IMR-90 (cell line): Measurements from ENCODE around the gene FRMD3. TPM values are rescaled to one million over a fixed set of nuclear protein-coding genes. Genes with fewer than 3 reads are reported as not detected.

Experiments used
- ATAC-seq: fragments of 200-7000 bp; cut with Tn5 transposase; 2 replicates; pipeline ENCODE4 v1.9.1; 2020; ENCODE audit warnings: low read depth, mild to moderate bottlenecking, moderate library complexity
- BruUV-seq: library from RNA; stranded (reverse); fragments of 400-500 nt; replicated peaks from 2 replicates; lab custom pipeline; 2021; lab: Mats Ljungman, UMichigan
- CTCF ChIA-PET: fragments of 300-600 bp; formaldehyde crosslinking; extraction: SDS; loops from one replicate; lab custom pipeline; 2021; ENCODE audit warnings: antibody characterized with exemption; lab: Yijun Ruan, JAX
- POLR2A ChIA-PET: fragments of 300-600 bp; sonication (Branson Sonifier 250); formaldehyde crosslinking; loops from one replicate; lab custom pipeline; 2022; ENCODE audit warnings: antibody characterized with exemption; ENCODE audit not compliant: unreplicated experiment; lab: Charles Lee
- DNase-seq: peaks from one replicate; pipeline ENCODE4 v3.0.0; 2013
- H2AFZ ChIP-seq: replicated peaks from 2 replicates; pipeline ENCODE3; 2013; ENCODE audit warnings: low read length, mild to moderate bottlenecking; ENCODE audit not compliant: poor library complexity
- H2AK5ac ChIP-seq: 2 replicates; pipeline ENCODE4 v1.6.1; 2013; ENCODE audit warnings: low read depth, low read length, inconsistent platforms
- H2AK9ac ChIP-seq: replicated peaks from 2 replicates; pipeline ENCODE3; 2013; ENCODE audit warnings: mild to moderate bottlenecking, low read depth, low read length, moderate library complexity; ENCODE audit not compliant: poor library complexity
- H2BK120ac ChIP-seq: 2 replicates; pipeline ENCODE4 v1.6.1; 2013; ENCODE audit warnings: low read depth, low read length, inconsistent platforms
- H2BK15ac ChIP-seq: 3 replicates; pipeline ENCODE4 v1.6.1; 2013; ENCODE audit warnings: low read depth, low read length, inconsistent platforms
- H2BK20ac ChIP-seq: 2 replicates; pipeline ENCODE4 v1.6.1; 2013; ENCODE audit warnings: low read depth, mild to moderate bottlenecking, inconsistent platforms, low read length, moderate library complexity
- H2BK5ac ChIP-seq: 2 replicates; pipeline ENCODE4 v1.6.1; 2013; ENCODE audit warnings: mild to moderate bottlenecking, low read depth, low read length, inconsistent platforms; ENCODE audit not compliant: poor library complexity, severe bottlenecking
- H3K14ac ChIP-seq: replicated peaks from 2 replicates; pipeline ENCODE4 v1.6.1; 2013; ENCODE audit warnings: low read depth, low read length, inconsistent platforms
- H3K18ac ChIP-seq: 2 replicates; pipeline ENCODE4 v1.6.1; 2013; ENCODE audit warnings: low read depth, low read length, control low read depth
- H3K23ac ChIP-seq: 2 replicates; pipeline ENCODE4 v1.6.1; 2013; ENCODE audit warnings: low read depth, low read length, inconsistent platforms
- H3K27ac ChIP-seq: 2 replicates; pipeline ENCODE4 v1.5.1; 2013; ENCODE audit warnings: mild to moderate bottlenecking, control low read depth, low read length; ENCODE audit not compliant: insufficient read depth
- H3K27me3 ChIP-seq: 2 replicates; pipeline ENCODE4 v1.6.1; 2013; ENCODE audit warnings: low read length; ENCODE audit not compliant: control insufficient read depth, insufficient read depth
- H3K36me3 ChIP-seq: 2 replicates; pipeline ENCODE4 v1.6.1; 2013; ENCODE audit warnings: low read length, mixed read lengths; ENCODE audit not compliant: control insufficient read depth, insufficient read depth
- H3K4ac ChIP-seq: 2 replicates; pipeline ENCODE4 v1.6.1; 2013; ENCODE audit warnings: low read depth, low read length, inconsistent platforms
- H3K4me1 ChIP-seq: 2 replicates; pipeline ENCODE4 v1.6.1; 2013; ENCODE audit warnings: low read length, mixed read lengths; ENCODE audit not compliant: control insufficient read depth, insufficient read depth
- H3K4me2 ChIP-seq: 2 replicates; pipeline ENCODE4 v1.6.1; 2013; ENCODE audit warnings: low read depth, mild to moderate bottlenecking, control low read depth, low read length, moderate library complexity
- H3K4me3 ChIP-seq: 2 replicates; pipeline ENCODE4 v1.5.1; 2013; ENCODE audit warnings: low read depth, mild to moderate bottlenecking, control low read depth, low read length, moderate library complexity; ENCODE audit not compliant: insufficient read depth
- H3K56ac ChIP-seq: 2 replicates; pipeline ENCODE4 v1.6.1; 2013; ENCODE audit warnings: low read length, inconsistent platforms; ENCODE audit not compliant: insufficient read depth; ENCODE audit errors: extremely low read depth
- H3K79me1 ChIP-seq, 2 experiments: 2 replicates each; pipeline ENCODE4 v1.6.1; 2013; ENCODE audit warnings: low read length in 2 of 2, inconsistent platforms in 1 of 2, low read depth in 1 of 2
- H3K9ac ChIP-seq: 2 replicates; pipeline ENCODE4 v1.6.1; 2013; ENCODE audit warnings: low read depth, low read length, control low read depth
- H3K9me1 ChIP-seq: 2 replicates; pipeline ENCODE4 v1.6.1; 2013; ENCODE audit warnings: low read length, inconsistent platforms; ENCODE audit not compliant: insufficient read depth
- H3K9me3 ChIP-seq: 2 replicates; pipeline ENCODE4 v1.6.1; 2013; ENCODE audit warnings: low read length; ENCODE audit not compliant: control insufficient read depth, insufficient read depth
- H4K20me1 ChIP-seq: 2 replicates; pipeline ENCODE4 v1.6.1; 2013; ENCODE audit warnings: low read length, inconsistent platforms; ENCODE audit not compliant: insufficient read depth
- H4K5ac ChIP-seq: 2 replicates; pipeline ENCODE4 v1.6.1; 2013; ENCODE audit warnings: mild to moderate bottlenecking, low read depth, low read length, control low read depth
- H4K8ac ChIP-seq, 2 experiments: 2 replicates each; pipeline ENCODE4 v1.6.1; 2013; ENCODE audit warnings: low read depth in 2 of 2, low read length in 2 of 2, control low read depth in 1 of 2, inconsistent platforms in 1 of 2
- H4K91ac ChIP-seq: 2 replicates; pipeline ENCODE4 v1.6.1; 2013; ENCODE audit warnings: low read depth, low read length, inconsistent platforms; ENCODE audit not compliant: insufficient read depth
- FOS ChIP-seq: fragments of 150-350 bp; IDR thresholded peaks from 2 replicates; pipeline ENCODE4 v1.6.1; 2016; ENCODE audit warnings: low read depth, low read length
- MAFK ChIP-seq: IDR thresholded peaks from 2 replicates; pipeline ENCODE4 v1.6.1; 2012; ENCODE audit warnings: low read depth, low read length, improper control_type of control experiment
- MXI1 ChIP-seq: IDR thresholded peaks from 2 replicates; pipeline ENCODE4 v1.6.1; 2012; ENCODE audit warnings: low read depth, mild to moderate bottlenecking, low read length, moderate library complexity, borderline replicate concordance
- NFE2L2 ChIP-seq: fragments of 150-350 bp; IDR thresholded peaks from 2 replicates; pipeline ENCODE4 v1.6.1; 2016; ENCODE audit warnings: low read depth, mild to moderate bottlenecking, low read length
- POLR2A ChIP-seq: IDR thresholded peaks from 2 replicates; pipeline ENCODE4 v1.6.1; 2012; ENCODE audit warnings: mild to moderate bottlenecking, low read depth, low read length
- RAD21 ChIP-seq: IDR thresholded peaks from 2 replicates; pipeline ENCODE4 v1.6.1; 2012; ENCODE audit warnings: low read length, improper control_type of control experiment
- RCOR1 ChIP-seq: IDR thresholded peaks from 2 replicates; pipeline ENCODE4 v1.6.1; 2012; ENCODE audit warnings: mild to moderate bottlenecking, low read length, improper control_type of control experiment; ENCODE audit not compliant: insufficient replicate concordance
- RFX5 ChIP-seq: IDR thresholded peaks from 2 replicates; pipeline ENCODE4 v1.8.0; 2012; ENCODE audit warnings: low read depth, mild to moderate bottlenecking, low read length, moderate library complexity
- SMC3 ChIP-seq: fragments of 150-350 bp; IDR thresholded peaks from 2 replicates; pipeline ENCODE4 v1.6.1; 2016; ENCODE audit warnings: low read depth, mild to moderate bottlenecking, antibody characterized with exemption, low read length, moderate library complexity
- WGBS, 2 experiments: methylation state at CpG; one replicate each; pipeline versions ENCODE4 v1.1.5 to v1.1.7; 2013; ENCODE audit warnings: missing lambda C conversion rate in 2 of 2; ENCODE audit not compliant: insufficient read length in 1 of 2; ENCODE audit errors: extremely low coverage in 2 of 2; 5-methylcytosine and 5-hydroxymethylcytosine counted together
- dilution Hi-C: fragments of 300-500 bp; cut with HindIII; formaldehyde crosslinking; loops from one replicate; pipeline ENCODE4 v1.14.3; 2018; ENCODE audit warnings: low sequenced_read_pairs; ENCODE audit not compliant: unreplicated experiment
- in situ Hi-C: fragments of 300-500 bp; cut with MboI; formaldehyde crosslinking; loops from 3 replicates; pipeline ENCODE4 v1.14.3; 2019; ENCODE audit warnings: low sequenced_read_pairs, inconsistent platforms, mixed read lengths
- intact Hi-C: fragments of 100-400 bp; cut with micrococcal nuclease; formaldehyde crosslinking; loops from 2 replicates; pipeline ENCODE4 v1.10.0; 2022
- polyA plus RNA-seq, 3 experiments: library from polyadenylated mRNA; depleted of rRNA; stranded (reverse); fragments of >200 nt; gene quantifications; 2 replicates each; pipeline ENCODE4 v1.2.3, GENCODE V29; 2012; ENCODE audit warnings: low replicate concordance in 1 of 3
- total RNA-seq: library from RNA; depleted of rRNA; stranded (reverse); fragments of >200 nt; gene quantifications from 2 replicates; pipeline ENCODE4 v1.2.3, GENCODE V29; 2012
- TF ChIP-seq, protein P1 (sequence below): fragments of 150-350 bp; IDR thresholded peaks from 2 replicates; pipeline ENCODE4 v1.6.1; 2016; ENCODE audit warnings: low read depth, mild to moderate bottlenecking, low read length, moderate library complexity, borderline replicate concordance
- TF ChIP-seq, protein P2 (sequence below): conservative IDR thresholded peaks from 2 replicates; pipeline ENCODE4 v1.5.1; 2012; ENCODE audit warnings: mild to moderate bottlenecking, low read depth, low read length, improper control_type of control experiment
- TF ChIP-seq, protein P3 (sequence below): fragments of 150-350 bp; IDR thresholded peaks from 2 replicates; pipeline ENCODE4 v1.6.1; 2017; ENCODE audit warnings: mild to moderate bottlenecking, antibody characterized with exemption, low read length, low read depth

FRMD3 gene
- total and polyA plus RNA-seq, 2 of the 4 experiments (the other 2 are of a cell fraction) = 0.02 to 0.18 TPM

DNA sequence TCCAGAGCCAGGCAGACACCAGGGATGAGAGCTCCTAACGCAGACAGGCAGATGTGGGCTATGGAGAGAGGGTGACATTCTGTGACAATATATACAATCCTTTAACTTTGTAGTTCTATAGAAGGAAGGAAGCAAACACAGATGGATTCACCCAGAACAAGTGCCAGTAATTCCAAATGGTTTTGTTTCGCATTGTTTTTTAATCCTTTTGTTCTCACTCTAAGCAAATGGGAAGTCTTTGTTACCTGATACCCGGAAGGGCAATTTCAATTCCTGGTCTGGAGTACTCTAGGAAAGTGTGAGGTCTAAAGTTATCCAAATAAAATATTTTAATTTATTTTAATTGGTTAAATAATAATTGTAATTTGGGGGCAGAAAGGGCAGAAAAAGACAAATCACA lies 2.5 kb downstream of the FRMD3 start:
- POLR2A ChIA-PET = no interaction called here
- intact Hi-C loops = no loop called here
- CTCF ChIA-PET = no interaction called here

More for the DNA sequence above, 2.5 kb downstream of the FRMD3 start:
- dilution Hi-C loops (no loop called here), in situ Hi-C loops (no loop called here)
- TF ChIP-seq MAFK = no peak
- no peak for TF ChIP-seq RCOR1
- TF ChIP-seq, protein P1, sequence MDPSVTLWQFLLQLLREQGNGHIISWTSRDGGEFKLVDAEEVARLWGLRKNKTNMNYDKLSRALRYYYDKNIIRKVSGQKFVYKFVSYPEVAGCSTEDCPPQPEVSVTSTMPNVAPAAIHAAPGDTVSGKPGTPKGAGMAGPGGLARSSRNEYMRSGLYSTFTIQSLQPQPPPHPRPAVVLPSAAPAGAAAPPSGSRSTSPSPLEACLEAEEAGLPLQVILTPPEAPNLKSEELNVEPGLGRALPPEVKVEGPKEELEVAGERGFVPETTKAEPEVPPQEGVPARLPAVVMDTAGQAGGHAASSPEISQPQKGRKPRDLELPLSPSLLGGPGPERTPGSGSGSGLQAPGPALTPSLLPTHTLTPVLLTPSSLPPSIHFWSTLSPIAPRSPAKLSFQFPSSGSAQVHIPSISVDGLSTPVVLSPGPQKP = no peak
- no peak for TF ChIP-seq SMC3
- TF ChIP-seq NFE2L2 = no peak
- TF ChIP-seq, protein P2, sequence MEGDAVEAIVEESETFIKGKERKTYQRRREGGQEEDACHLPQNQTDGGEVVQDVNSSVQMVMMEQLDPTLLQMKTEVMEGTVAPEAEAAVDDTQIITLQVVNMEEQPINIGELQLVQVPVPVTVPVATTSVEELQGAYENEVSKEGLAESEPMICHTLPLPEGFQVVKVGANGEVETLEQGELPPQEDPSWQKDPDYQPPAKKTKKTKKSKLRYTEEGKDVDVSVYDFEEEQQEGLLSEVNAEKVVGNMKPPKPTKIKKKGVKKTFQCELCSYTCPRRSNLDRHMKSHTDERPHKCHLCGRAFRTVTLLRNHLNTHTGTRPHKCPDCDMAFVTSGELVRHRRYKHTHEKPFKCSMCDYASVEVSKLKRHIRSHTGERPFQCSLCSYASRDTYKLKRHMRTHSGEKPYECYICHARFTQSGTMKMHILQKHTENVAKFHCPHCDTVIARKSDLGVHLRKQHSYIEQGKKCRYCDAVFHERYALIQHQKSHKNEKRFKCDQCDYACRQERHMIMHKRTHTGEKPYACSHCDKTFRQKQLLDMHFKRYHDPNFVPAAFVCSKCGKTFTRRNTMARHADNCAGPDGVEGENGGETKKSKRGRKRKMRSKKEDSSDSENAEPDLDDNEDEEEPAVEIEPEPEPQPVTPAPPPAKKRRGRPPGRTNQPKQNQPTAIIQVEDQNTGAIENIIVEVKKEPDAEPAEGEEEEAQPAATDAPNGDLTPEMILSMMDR = no peak
- no peak for TF ChIP-seq POLR2A
- TF ChIP-seq RFX5 = no peak
- TF ChIP-seq MXI1 = no peak
- TF ChIP-seq FOS = no peak
- TF ChIP-seq, protein P3, sequence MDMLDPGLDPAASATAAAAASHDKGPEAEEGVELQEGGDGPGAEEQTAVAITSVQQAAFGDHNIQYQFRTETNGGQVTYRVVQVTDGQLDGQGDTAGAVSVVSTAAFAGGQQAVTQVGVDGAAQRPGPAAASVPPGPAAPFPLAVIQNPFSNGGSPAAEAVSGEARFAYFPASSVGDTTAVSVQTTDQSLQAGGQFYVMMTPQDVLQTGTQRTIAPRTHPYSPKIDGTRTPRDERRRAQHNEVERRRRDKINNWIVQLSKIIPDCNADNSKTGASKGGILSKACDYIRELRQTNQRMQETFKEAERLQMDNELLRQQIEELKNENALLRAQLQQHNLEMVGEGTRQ = no peak
- no peak for TF ChIP-seq RAD21
- H4K91ac ChIP-seq = no peak overlapping the region
- H2BK120ac ChIP-seq = no peak overlapping the region
- no peak overlapping the region for H4K5ac ChIP-seq
- no peak overlapping the region for H3K9ac ChIP-seq
- no peak overlapping the region for H2AK9ac ChIP-seq
- H3K27ac ChIP-seq = no peak overlapping the region
- H3K4ac ChIP-seq = no peak overlapping the region
- no peaks in the 10 kb centered on the region for H4K20me1 ChIP-seq
- no peak overlapping the region for H3K56ac ChIP-seq
- no CpG with 5 or more reads among the region's 3 CpGs for WGBS, 2 experiments
- H3K18ac ChIP-seq = no peak overlapping the region
- no peak overlapping the region for H4K8ac ChIP-seq
- BruUV-seq = no TSS peak
- no peak overlapping the region for H2BK15ac ChIP-seq
- H3K14ac ChIP-seq = no peak overlapping the region
- no peak for ATAC-seq
- DNase-seq = no peak
- no peak overlapping the region for H2AK5ac ChIP-seq
- H2BK20ac ChIP-seq = no peak overlapping the region
- no peaks in the 10 kb centered on the region for H3K9me1 ChIP-seq
- no peaks in the 10 kb centered on the region for H3K4me1 ChIP-seq
- H2BK5ac ChIP-seq = no peak overlapping the region
- no peak overlapping the region for H3K4me2 ChIP-seq
- H3K4me3 ChIP-seq = no peak overlapping the region
- H3K9me3 ChIP-seq = no peaks in the 10 kb centered on the region
- peaks cover 16% of the 10 kb centered on the region for H3K27me3 ChIP-seq
- H3K23ac ChIP-seq = no peak overlapping the region
- H3K79me1 ChIP-seq = no peaks in the 10 kb centered on the region
- no peak overlapping the region for H2AFZ ChIP-seq
- H3K36me3 ChIP-seq = no peaks in the 10 kb centered on the region
